Psoas muscle (tissue), 8 donors: ENCODE measurements around the gene SH3BGRL3. TPM values are rescaled to one million over a fixed set of nuclear protein-coding genes. Genes with fewer than 3 reads are reported as not detected.

Source experiments
- ATAC-seq, 4 donors: fragments of 200-7000 bp; cut with Tn5 transposase; one replicate each; pipeline ENCODE4 v1.9.1; 2020; ENCODE audit warnings: moderate library complexity in 3 of 4, mild to moderate bottlenecking in 2 of 4
- DNase-seq, 2 donors: peaks; one replicate each; pipeline ENCODE4 v3.0.0-alpha.2; 2020
- H3K27ac ChIP-seq: fragments of 200-600 bp; one replicate; pipeline ENCODE4 v1.8.0; 2022
- H3K27me3 ChIP-seq, 3 donors: fragments of 200-600 bp in 1 of 3; one replicate each; pipeline versions ENCODE4 v1.6.1 to v1.8.0; 2013 to 2022; ENCODE audit warnings: low read length in 2 of 3, mild to moderate bottlenecking in 2 of 3, moderate library complexity in 1 of 3; ENCODE audit not compliant: insufficient read depth in 3 of 3
- H3K36me3 ChIP-seq, 2 donors: fragments of 200-600 bp in 1 of 2; one replicate each; pipeline versions ENCODE4 v1.6.1 to v1.8.0; 2013 to 2022; ENCODE audit warnings: low read depth in 1 of 2, mild to moderate bottlenecking in 1 of 2, moderate library complexity in 1 of 2; ENCODE audit not compliant: insufficient read depth in 1 of 2
- H3K4me1 ChIP-seq: fragments of 200-600 bp; one replicate; pipeline ENCODE4 v1.8.0; 2022
- H3K4me3 ChIP-seq: fragments of 200-600 bp; one replicate; pipeline ENCODE4 v1.8.0; 2022; ENCODE audit warnings: mild to moderate bottlenecking
- H3K9me3 ChIP-seq: fragments of 200-600 bp; one replicate; pipeline ENCODE4 v1.8.0; 2022
- WGBS, 3 donors: extraction: QIAGEN DNeasy Blood & Tissue Kit; methylation state at CpG; one replicate each; pipeline versions ENCODE4 v1.1.6 to v1.1.7; 2013; 5-methylcytosine and 5-hydroxymethylcytosine counted together
- intact Hi-C, 2 donors: fragments of 100-400 bp; cut with DNase I; formaldehyde crosslinking; loops; one replicate each; pipeline versions ENCODE4 v1.11.0 to v1.14.2; 2022
- polyA plus RNA-seq, 3 donors: library from polyadenylated mRNA; stranded (reverse); fragments of 200-250 nt; gene quantifications; one replicate each; pipeline ENCODE4 v1.2.3, GENCODE V29; 2013
- total RNA-seq, 4 donors: library from RNA; stranded (reverse); fragmentation: NEBNext Ultra II Directional in 2 of 4; extraction: Animal tissue kit (Norgen Biotek cat#: 25700) in 2 of 4; gene quantifications; one replicate each; pipeline versions ENCODE4 v1.2.1 to v1.2.4, GENCODE V29; 2021 to 2023
- TF ChIP-seq, protein P1 (sequence below): fragments of 200-600 bp; IDR thresholded peaks from one replicate; pipeline ENCODE4 v1.8.0; 2022; ENCODE audit warnings: antibody characterized with exemption
- donor health status: healthy with polysubstance abuse.
- donor health status: DM: no; HTN: no; CAD: no; lungs with moderate emphysema.
- donor health status: Bipolar disorder and iron deficiency.
- donor health status: healthy.
- donor health status: DM: yes; HTN: yes; CAD: no.
- donor health status: DM: no; HTN: no; CAD: no.
- donor health status: DM: no; HTN: no; CAD: no.
- donor health status: DM: yes; HTN: yes; CAD: no.

Gene SH3BGRL3
- total and polyA plus RNA-seq, 7 donors: 10.9 to 78.1 (median 22.2) TPM

DNA sequence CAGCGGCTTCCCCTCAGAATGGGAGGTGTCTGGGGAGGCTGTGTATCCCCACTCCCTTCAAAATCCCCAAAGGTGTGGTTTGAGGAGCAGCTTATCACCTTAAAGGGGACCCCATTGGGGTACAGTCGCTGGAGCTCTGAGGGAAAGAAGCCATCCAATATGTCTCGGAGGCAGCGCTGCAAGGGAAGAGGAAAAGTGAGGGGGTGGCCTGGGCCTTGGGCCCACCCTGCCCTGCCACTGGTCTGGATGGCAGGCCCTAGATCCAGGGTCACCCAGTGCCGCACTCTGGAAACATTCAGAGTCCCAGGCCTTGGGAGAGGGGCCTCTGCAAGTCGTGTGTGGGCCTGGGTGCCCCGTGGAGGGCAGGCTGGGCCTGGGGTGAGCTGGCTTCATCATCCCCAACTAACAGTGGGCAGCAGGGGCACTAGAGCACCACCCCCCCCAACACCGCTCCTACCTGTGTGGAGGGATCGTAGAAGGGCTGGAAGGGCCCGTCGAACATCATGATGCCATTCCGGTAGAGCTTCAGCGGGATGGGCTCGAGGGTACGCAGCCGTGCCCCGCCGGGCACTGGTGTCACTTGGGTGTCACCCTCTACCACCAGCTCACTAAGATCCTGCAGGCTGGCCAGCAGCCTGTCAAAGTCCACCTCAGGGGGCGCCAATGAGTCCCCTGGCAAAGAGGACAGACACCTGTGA lies 5.6 kb downstream of the SH3BGRL3 start:
- intact Hi-C loops: loop anchor here in 1 of 2 donors (2.0 kb wide), 1 partner anchor 35 kb away; no protein-coding TSS in a partner anchor
- TF ChIP-seq, protein P1, sequence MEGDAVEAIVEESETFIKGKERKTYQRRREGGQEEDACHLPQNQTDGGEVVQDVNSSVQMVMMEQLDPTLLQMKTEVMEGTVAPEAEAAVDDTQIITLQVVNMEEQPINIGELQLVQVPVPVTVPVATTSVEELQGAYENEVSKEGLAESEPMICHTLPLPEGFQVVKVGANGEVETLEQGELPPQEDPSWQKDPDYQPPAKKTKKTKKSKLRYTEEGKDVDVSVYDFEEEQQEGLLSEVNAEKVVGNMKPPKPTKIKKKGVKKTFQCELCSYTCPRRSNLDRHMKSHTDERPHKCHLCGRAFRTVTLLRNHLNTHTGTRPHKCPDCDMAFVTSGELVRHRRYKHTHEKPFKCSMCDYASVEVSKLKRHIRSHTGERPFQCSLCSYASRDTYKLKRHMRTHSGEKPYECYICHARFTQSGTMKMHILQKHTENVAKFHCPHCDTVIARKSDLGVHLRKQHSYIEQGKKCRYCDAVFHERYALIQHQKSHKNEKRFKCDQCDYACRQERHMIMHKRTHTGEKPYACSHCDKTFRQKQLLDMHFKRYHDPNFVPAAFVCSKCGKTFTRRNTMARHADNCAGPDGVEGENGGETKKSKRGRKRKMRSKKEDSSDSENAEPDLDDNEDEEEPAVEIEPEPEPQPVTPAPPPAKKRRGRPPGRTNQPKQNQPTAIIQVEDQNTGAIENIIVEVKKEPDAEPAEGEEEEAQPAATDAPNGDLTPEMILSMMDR: peak; percentile 35
- WGBS, 3 donors: 68 to 82% (median 70%) methylated on average over 17 to 19 of the region's 19 CpGs
- peak overlapping the region; percentile 80 for H3K27ac ChIP-seq
- H3K27me3 ChIP-seq: no peaks in the 10 kb centered on the region
- DNase-seq (peak; percentile 66 to 81), ATAC-seq (peak; percentile 25 to 54 (median 40))
- peaks cover 48% of the 10 kb centered on the region for H3K4me1 ChIP-seq
- no peaks in the 10 kb centered on the region for H3K9me3 ChIP-seq
- H3K4me3 ChIP-seq: no peak overlapping the region
- peaks cover 0 to 9% of the 10 kb centered on the region in 2 donors for H3K36me3 ChIP-seq

DNA sequence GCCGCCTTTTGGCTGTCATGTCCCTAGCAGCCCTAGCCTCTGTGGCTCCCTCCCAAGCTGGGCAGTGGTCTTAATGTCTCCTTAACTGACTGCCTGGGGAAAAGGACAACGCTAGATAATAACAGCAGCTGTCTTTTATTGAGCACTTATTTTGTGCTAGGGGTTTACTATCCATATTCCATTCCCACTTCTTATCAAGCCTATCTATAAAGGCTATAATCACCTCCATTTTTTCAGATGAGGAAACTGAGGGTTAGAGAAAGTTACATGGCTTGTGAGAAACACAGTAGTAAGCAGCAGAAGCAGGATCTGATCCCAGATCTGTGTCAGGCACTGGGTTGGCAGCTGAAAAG lies 6.2 kb downstream of the SH3BGRL3 start:
- intact Hi-C loops: loop anchor here in 1 of 2 donors (2.0 kb wide), 1 partner anchor 35 kb away; no protein-coding TSS in a partner anchor
- peak overlapping the region; percentile 80 for H3K27ac ChIP-seq

DNA sequence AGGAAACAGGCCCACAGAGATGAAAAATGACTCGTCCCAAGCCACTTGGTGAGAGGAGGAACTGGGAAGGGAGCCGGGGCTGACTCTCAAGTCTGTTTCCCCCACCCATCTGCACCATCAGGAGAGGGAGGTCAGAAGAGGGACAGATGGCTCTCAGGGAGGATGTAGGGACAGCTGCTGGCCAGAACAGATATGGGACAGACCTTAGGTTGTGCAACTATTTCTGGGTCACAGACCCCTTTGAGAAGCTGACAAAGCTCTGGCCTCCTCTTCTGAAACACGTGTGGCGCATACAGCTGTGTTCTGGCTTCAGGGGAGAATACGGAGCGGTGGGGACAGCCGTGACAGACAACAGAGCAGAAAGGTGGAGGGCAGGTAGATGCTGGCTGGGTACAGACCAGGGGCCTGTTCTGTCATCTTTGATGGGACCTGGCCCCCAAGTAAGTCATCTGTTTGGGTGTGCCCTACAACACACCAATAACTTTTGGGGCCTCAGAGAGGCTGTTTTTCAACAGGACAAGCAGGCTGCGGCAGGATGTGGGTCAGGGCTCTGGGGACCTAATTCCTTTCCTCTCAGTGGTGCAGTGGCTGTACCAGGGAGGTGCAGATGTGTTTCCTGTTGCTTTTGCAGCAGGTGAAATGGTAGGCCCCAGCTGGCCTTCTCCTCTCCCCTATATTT lies 7.3 kb downstream of the SH3BGRL3 start:
- intact Hi-C loops: loop anchor here in 1 of 2 donors (2.0 kb wide), 1 partner anchor 34 kb away; no protein-coding TSS in a partner anchor

More for the DNA sequence above, 6.2 kb downstream of the SH3BGRL3 start:
- TF ChIP-seq, protein P1: no peak
- H3K36me3 ChIP-seq: peaks cover 0 to 6% of the 10 kb centered on the region in 2 donors
- H3K4me3 ChIP-seq: no peak overlapping the region
- H3K4me1 ChIP-seq: peaks cover 43% of the 10 kb centered on the region
- no peak for DNase-seq
- H3K27me3 ChIP-seq: no peaks in the 10 kb centered on the region
- WGBS, 3 donors: 40 to 78% (median 52%) methylated on average over 2 of the region's 2 CpGs
- no peak for ATAC-seq
- H3K9me3 ChIP-seq: no peaks in the 10 kb centered on the region

DNA sequence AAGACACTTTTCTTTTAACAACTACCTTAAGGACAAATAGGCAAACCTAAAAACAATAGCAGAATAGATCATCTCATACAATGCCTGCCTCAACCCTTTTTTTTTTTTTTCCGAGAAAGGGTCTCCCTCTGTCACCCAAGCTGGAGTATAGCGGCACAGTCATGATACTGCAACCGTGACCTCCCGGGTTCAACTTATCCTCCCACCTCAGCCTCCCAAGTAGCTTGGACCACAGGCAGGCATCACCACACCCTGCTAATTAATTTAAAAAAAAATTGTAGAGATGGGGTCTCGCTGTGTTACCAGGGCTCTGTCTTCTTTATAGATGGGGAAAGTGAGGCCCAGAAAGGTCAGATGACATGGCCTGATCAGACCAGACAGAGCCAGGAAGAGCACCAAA lies 7.9 kb downstream of the SH3BGRL3 start:
- TF ChIP-seq, protein P1: no peak
- ATAC-seq (no peak), DNase-seq (no peak)
- intact Hi-C loops: loop anchor here in 1 of 2 donors (2.0 kb wide), 1 partner anchor 33 kb away; no protein-coding TSS in a partner anchor
- 82 to 88% (median 86%) methylated on average over 5 of the region's 5 CpGs for WGBS, 3 donors
- peaks cover 31% of the 10 kb centered on the region for H3K4me1 ChIP-seq
- H3K36me3 ChIP-seq: no peaks in the 10 kb centered on the region
- H3K27me3 ChIP-seq: no peaks in the 10 kb centered on the region
- no peak overlapping the region for H3K4me3 ChIP-seq
- no peaks in the 10 kb centered on the region for H3K9me3 ChIP-seq
- no peak overlapping the region for H3K27ac ChIP-seq

More for the DNA sequence above, 7.3 kb downstream of the SH3BGRL3 start:
- ATAC-seq (peak; percentile 28 to 48 (median 40)), DNase-seq (peak; percentile 70 to 85)
- no peaks in the 10 kb centered on the region for H3K36me3 ChIP-seq
- H3K9me3 ChIP-seq: no peaks in the 10 kb centered on the region
- no peak overlapping the region for H3K4me3 ChIP-seq
- no peaks in the 10 kb centered on the region for H3K27me3 ChIP-seq
- H3K27ac ChIP-seq: peak overlapping the region; percentile 80
- WGBS, 3 donors: 22 to 23% (median 23%) methylated on average over 8 of the region's 8 CpGs
- TF ChIP-seq, protein P1: no peak
- peaks cover 31% of the 10 kb centered on the region for H3K4me1 ChIP-seq
